ENCODE data around the gene VKORC1L1. TPM values are rescaled to one million over a fixed set of nuclear protein-coding genes. Genes with fewer than 3 reads are reported as not detected.
"Not testable (repeated sequence)": the region's sequence is repeated elsewhere in the genome, so short reads cannot be mapped to it uniquely, and the experiment has no call there.

Gene VKORC1L1
- 33.8 TPM for polyA plus RNA-seq (2013, experiment 1 of 2)
- polyA plus RNA-seq (2013, experiment 2 of 2), result 33.6 TPM

DNA sequence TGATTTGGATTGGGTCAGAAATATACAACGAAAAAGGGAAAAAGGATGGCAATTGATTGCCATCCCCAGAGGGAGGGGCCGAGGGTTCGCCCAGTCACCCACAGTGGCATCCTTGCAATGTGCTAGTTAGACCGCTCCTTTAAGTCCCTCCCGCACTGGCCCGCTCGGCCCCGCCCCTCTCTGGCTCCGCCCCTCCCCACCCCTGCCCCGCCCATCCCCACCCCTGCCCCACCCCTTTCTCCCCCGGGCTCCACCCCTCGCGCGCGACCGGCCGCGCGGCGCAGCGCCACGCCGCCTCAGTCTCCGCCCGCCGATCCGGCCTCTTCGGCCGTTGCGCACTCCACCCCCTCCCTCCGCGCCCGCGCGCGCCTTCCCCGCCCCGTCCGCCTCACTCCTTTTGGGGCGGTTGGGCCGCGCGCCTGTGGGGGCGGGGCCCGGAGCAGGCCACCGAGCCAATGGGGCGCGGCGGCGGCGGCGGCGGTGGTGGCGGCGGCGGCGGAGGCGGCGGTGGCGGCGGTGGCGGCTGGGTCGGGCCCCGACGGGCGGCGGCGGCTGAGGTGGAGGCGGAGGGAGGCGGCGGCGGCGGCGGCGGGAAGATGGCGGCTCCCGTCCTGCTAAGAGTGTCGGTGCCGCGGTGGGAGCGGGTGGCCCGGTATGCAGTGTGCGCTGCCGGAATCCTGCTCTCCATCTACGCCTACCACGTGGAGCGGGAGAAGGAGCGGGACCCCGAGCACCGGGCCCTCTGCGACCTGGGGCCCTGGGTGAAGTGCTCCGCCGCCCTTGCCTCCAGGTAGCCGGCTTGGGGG, at the start of gene VKORC1L1:
TSS of gene VKORC1L1 (plus strand) at position 299 of the 806 bp plus-strand sequence. CDS start at position 597, 298 bp downstream.
- peak within 1 kb of the TSS; percentile 75 to 95 for H3K4me3 ChIP-seq (ENCODE audit: low read length in 2 of 2)
- H2BK12ac ChIP-seq (ENCODE audit: low read length), result no peak within 1 kb of the TSS
- H3K4me2 ChIP-seq (ENCODE audit: insufficient read depth, low read length, poor library complexity, severe bottlenecking), result peak within 1 kb of the TSS; percentile 57
- H3K4ac ChIP-seq (ENCODE audit: low read length), result no peak within 1 kb of the TSS
- H3K14ac ChIP-seq (ENCODE audit: low read length), result peak within 1 kb of the TSS; percentile 71
- peak within 1 kb of the TSS; percentile 90 for H3K9ac ChIP-seq (ENCODE audit: low read depth, low read length, poor library complexity)
- no peak within 1 kb of the TSS for H2AK5ac ChIP-seq (ENCODE audit: low read depth, low read length)
- H3K79me1 ChIP-seq (ENCODE audit: low read depth, low read length), result peaks cover 3% of the 10 kb centered on the region
- H3K18ac ChIP-seq (ENCODE audit: low read length), result peak within 1 kb of the TSS; percentile 95
- H3K9me3 ChIP-seq (replicated peaks in 1 of 2; ENCODE audit: control insufficient read depth in 2 of 2, insufficient read depth in 1 of 2, low read depth in 1 of 2, low read length in 2 of 2), result no peaks in the 10 kb centered on the region
- H4K8ac ChIP-seq (ENCODE audit: low read depth, low read length), result no peak within 1 kb of the TSS
- no peak within 1 kb of the TSS for H2BK15ac ChIP-seq (ENCODE audit: low read length)
- WGBS, 2 donors (ENCODE audit: extremely low coverage in 2 of 2, insufficient read length in 2 of 2, insufficient replicate concordance in 1 of 2), result no CpG with 5 or more reads among the region's 94 CpGs
- no peaks in the 10 kb centered on the region for H3K27me3 ChIP-seq (ENCODE audit: control insufficient read depth in 3 of 3, insufficient read depth in 3 of 3, low read depth in 1 of 3, low read length in 3 of 3)
- no peak within 1 kb of the TSS for H3K23ac ChIP-seq (ENCODE audit: low read depth, low read length, poor library complexity)
- peak within 1 kb of the TSS; percentile 92 for H2AFZ ChIP-seq (ENCODE audit: low read length)
- no peak within 1 kb of the TSS for H2BK120ac ChIP-seq (ENCODE audit: low read depth, low read length)
- peak; percentile 92 for DNase-seq (ENCODE audit: low spot score)
- no peak within 1 kb of the TSS for H2BK5ac ChIP-seq (ENCODE audit: low read length)
- H3K4me1 ChIP-seq (ENCODE audit: control insufficient read depth in 2 of 2, insufficient read depth in 1 of 2, low read depth in 1 of 2, low read length in 2 of 2), result no peaks in the 10 kb centered on the region
- H4K91ac ChIP-seq (ENCODE audit: low read depth, low read length, poor library complexity), result no peak within 1 kb of the TSS
- H3K27ac ChIP-seq (replicated peaks; ENCODE audit: low read length), result peak within 1 kb of the TSS; percentile 63
- H3K36me3 ChIP-seq (replicated peaks in 1 of 2; ENCODE audit: control insufficient read depth in 2 of 2, insufficient read depth in 2 of 2, low read length in 2 of 2), result peaks cover 0 to 6% of the 10 kb centered on the region in 2 donors

- H2BK5ac ChIP-seq (ENCODE audit: low read length), result no peak overlapping the region
- H4K91ac ChIP-seq (ENCODE audit: low read depth, low read length, poor library complexity), result no peak overlapping the region
- no peaks in the 10 kb centered on the region for H3K36me3 ChIP-seq (replicated peaks in 1 of 2; ENCODE audit: control insufficient read depth in 2 of 2, insufficient read depth in 2 of 2, low read length in 2 of 2)
- H3K4me2 ChIP-seq (ENCODE audit: insufficient read depth, low read length, poor library complexity, severe bottlenecking), result no peak overlapping the region
- no peaks in the 10 kb centered on the region for H3K79me1 ChIP-seq (ENCODE audit: low read depth, low read length)
- no peak overlapping the region for H2BK15ac ChIP-seq (ENCODE audit: low read length)
- no peak overlapping the region for H4K8ac ChIP-seq (ENCODE audit: low read depth, low read length)
- H3K18ac ChIP-seq (ENCODE audit: low read length), result no peak overlapping the region
- H3K27me3 ChIP-seq (ENCODE audit: control insufficient read depth in 3 of 3, insufficient read depth in 3 of 3, low read depth in 1 of 3, low read length in 3 of 3), result no peaks in the 10 kb centered on the region
- no peak overlapping the region for H3K4ac ChIP-seq (ENCODE audit: low read length)
- H2AK5ac ChIP-seq (ENCODE audit: low read depth, low read length), result no peak overlapping the region
- no peak overlapping the region for H3K4me3 ChIP-seq (ENCODE audit: low read length in 2 of 2)
- H3K9ac ChIP-seq (ENCODE audit: low read depth, low read length, poor library complexity), result no peak overlapping the region
- no peak overlapping the region for H2BK12ac ChIP-seq (ENCODE audit: low read length)
- H3K14ac ChIP-seq (ENCODE audit: low read length), result no peak overlapping the region
- no peak overlapping the region for H3K23ac ChIP-seq (ENCODE audit: low read depth, low read length, poor library complexity)
- H3K4me1 ChIP-seq (ENCODE audit: control insufficient read depth in 2 of 2, insufficient read depth in 1 of 2, low read depth in 1 of 2, low read length in 2 of 2), result no peaks in the 10 kb centered on the region
- H2BK120ac ChIP-seq (ENCODE audit: low read depth, low read length), result no peak overlapping the region
- no peaks in the 10 kb centered on the region for H3K9me3 ChIP-seq (replicated peaks in 1 of 2; ENCODE audit: control insufficient read depth in 2 of 2, insufficient read depth in 1 of 2, low read depth in 1 of 2, low read length in 2 of 2)
- no CpG with 5 or more reads among the region's 6 CpGs for WGBS, 2 donors (ENCODE audit: extremely low coverage in 2 of 2, insufficient read length in 2 of 2, insufficient replicate concordance in 1 of 2)
- no peak for DNase-seq (ENCODE audit: low spot score)
- no peak overlapping the region for H2AFZ ChIP-seq (ENCODE audit: low read length)
- H3K27ac ChIP-seq (replicated peaks; ENCODE audit: low read length), result no peak overlapping the region
These were observed 45.5 kb upstream of the VKORC1L1 start for GRCh38 chr7:65827366-65827765.

- Histone ChIP-seq H2BK120ac (ENCODE audit: low read depth, low read length) (no peak overlapping the region), H3K36me3 (replicated peaks in 1 of 2; ENCODE audit: control insufficient read depth in 2 of 2, insufficient read depth in 2 of 2, low read length in 2 of 2) (no peaks in the 10 kb centered on the region), H3K23ac (ENCODE audit: low read depth, low read length, poor library complexity) (no peak overlapping the region), H2BK15ac (ENCODE audit: low read length) (no peak overlapping the region), H2BK12ac (ENCODE audit: low read length) (no peak overlapping the region), H3K4me3 (ENCODE audit: low read length in 2 of 2) (no peak overlapping the region), H4K91ac (ENCODE audit: low read depth, low read length, poor library complexity) (no peak overlapping the region), H3K27me3 (ENCODE audit: control insufficient read depth in 3 of 3, insufficient read depth in 3 of 3, low read depth in 1 of 3, low read length in 3 of 3) (no peaks in the 10 kb centered on the region), H2AK5ac (ENCODE audit: low read depth, low read length) (no peak overlapping the region), H3K4me1 (ENCODE audit: control insufficient read depth in 2 of 2, insufficient read depth in 1 of 2, low read depth in 1 of 2, low read length in 2 of 2) (no peaks in the 10 kb centered on the region), H3K4me2 (ENCODE audit: insufficient read depth, low read length, poor library complexity, severe bottlenecking) (no peak overlapping the region), H4K8ac (ENCODE audit: low read depth, low read length) (no peak overlapping the region), H2AFZ (ENCODE audit: low read length) (no peak overlapping the region), H3K14ac (ENCODE audit: low read length) (no peak overlapping the region), H3K79me1 (ENCODE audit: low read depth, low read length) (no peaks in the 10 kb centered on the region), H3K9ac (ENCODE audit: low read depth, low read length, poor library complexity) (no peak overlapping the region), H3K27ac (replicated peaks; ENCODE audit: low read length) (no peak overlapping the region), H2BK5ac (ENCODE audit: low read length) (no peak overlapping the region), H3K9me3 (replicated peaks in 1 of 2; ENCODE audit: control insufficient read depth in 2 of 2, insufficient read depth in 1 of 2, low read depth in 1 of 2, low read length in 2 of 2) (no peaks in the 10 kb centered on the region), H3K4ac (ENCODE audit: low read length) (no peak overlapping the region), H3K18ac (ENCODE audit: low read length) (no peak overlapping the region)
- DNase-seq (ENCODE audit: low spot score), result peak; percentile 20
- no CpG with 5 or more reads among the region's 2 CpGs for WGBS, 2 donors (ENCODE audit: extremely low coverage in 2 of 2, insufficient read length in 2 of 2, insufficient replicate concordance in 1 of 2)
These were observed 40.6 kb upstream of the VKORC1L1 start for GRCh38 chr7:65832281-65832680.

GRCh38 chr7:65836684-65837083, 36.2 kb upstream of the VKORC1L1 start:
- WGBS, 2 donors (ENCODE audit: extremely low coverage in 2 of 2, insufficient read length in 2 of 2, insufficient replicate concordance in 1 of 2), result no CpG with 5 or more reads among the region's 3 CpGs

More at GRCh38 chr7:65836684-65837083, 36.2 kb upstream of the VKORC1L1 start:
- H3K4ac ChIP-seq (ENCODE audit: low read length); H2BK5ac ChIP-seq (ENCODE audit: low read length); H2AK5ac ChIP-seq (ENCODE audit: low read depth, low read length); H3K9ac ChIP-seq (ENCODE audit: low read depth, low read length, poor library complexity); H2AFZ ChIP-seq (ENCODE audit: low read length); H3K23ac ChIP-seq (ENCODE audit: low read depth, low read length, poor library complexity); H3K4me2 ChIP-seq (ENCODE audit: insufficient read depth, low read length, poor library complexity, severe bottlenecking); H3K14ac ChIP-seq (ENCODE audit: low read length); H3K18ac ChIP-seq (ENCODE audit: low read length); DNase-seq (ENCODE audit: low spot score); H3K36me3 ChIP-seq (replicated peaks in 1 of 2; ENCODE audit: control insufficient read depth in 2 of 2, insufficient read depth in 2 of 2, low read length in 2 of 2); H2BK15ac ChIP-seq (ENCODE audit: low read length); H2BK120ac ChIP-seq (ENCODE audit: low read depth, low read length); H3K79me1 ChIP-seq (ENCODE audit: low read depth, low read length); H4K8ac ChIP-seq (ENCODE audit: low read depth, low read length); H3K9me3 ChIP-seq (replicated peaks in 1 of 2; ENCODE audit: control insufficient read depth in 2 of 2, insufficient read depth in 1 of 2, low read depth in 1 of 2, low read length in 2 of 2); H2BK12ac ChIP-seq (ENCODE audit: low read length); H3K4me3 ChIP-seq (ENCODE audit: low read length in 2 of 2); H3K27me3 ChIP-seq (ENCODE audit: control insufficient read depth in 3 of 3, insufficient read depth in 3 of 3, low read depth in 1 of 3, low read length in 3 of 3); H3K27ac ChIP-seq (replicated peaks; ENCODE audit: low read length); H3K4me1 ChIP-seq (ENCODE audit: control insufficient read depth in 2 of 2, insufficient read depth in 1 of 2, low read depth in 1 of 2, low read length in 2 of 2); H4K91ac ChIP-seq (ENCODE audit: low read depth, low read length, poor library complexity): not testable (repeated sequence)

Data from neuronal stem cell (in vitro differentiated cells).